Natural killer cell (primary cell): ENCODE data around the gene EPHB2. TPM values are rescaled to one million over a fixed set of nuclear protein-coding genes. Genes with fewer than 3 reads are reported as not detected.
"Not testable (repeated sequence)": the region's sequence is repeated elsewhere in the genome, so short reads cannot be mapped to it uniquely, and the experiment has no call there.

ENCODE experiments used
- ATAC-seq, 3 donors: fragments of 150-1000 bp in 2 of 3; fragments of 200-7000 bp in 1 of 3; cut with Tn5 transposase; 1 replicate in 1 of 3; 2 replicates in 2 of 3; pipeline ENCODE4 v1.10.0; 2021; ENCODE audit warnings: mild to moderate bottlenecking in 2 of 3, moderate library complexity in 2 of 3
- DNase-seq, 2 donors: peaks; one replicate each; pipeline versions ENCODE4 v3.0.0 to v3.0.0-alpha.2; 2013 to 2021; ENCODE audit warnings: mixed read lengths in 1 of 2
- H3K27ac ChIP-seq: one replicate; pipeline ENCODE4 v1.5.1; 2013; ENCODE audit warnings: mild to moderate bottlenecking, low read length
- H3K27me3 ChIP-seq: one replicate; pipeline ENCODE4 v1.6.1; 2013; ENCODE audit warnings: low read length; ENCODE audit not compliant: control insufficient read depth, insufficient read depth
- H3K36me3 ChIP-seq: one replicate; pipeline ENCODE4 v1.6.1; 2013; ENCODE audit warnings: low read length; ENCODE audit not compliant: control insufficient read depth, insufficient read depth
- H3K4me1 ChIP-seq: one replicate; pipeline ENCODE4 v1.6.1; 2013; ENCODE audit warnings: low read length; ENCODE audit not compliant: control insufficient read depth, insufficient read depth
- H3K4me3 ChIP-seq: one replicate; pipeline ENCODE4 v1.5.1; 2013; ENCODE audit warnings: low read length
- H3K9me3 ChIP-seq: one replicate; pipeline ENCODE4 v1.6.1; 2013; ENCODE audit warnings: low read length; ENCODE audit not compliant: control insufficient read depth, insufficient read depth
- H3K27ac Mint-ChIP-seq, 2 donors: one replicate each; pipeline ENCODE4 v1.8.0; 2022; ENCODE audit warnings: mild to moderate bottlenecking in 2 of 2, mixed read lengths in 2 of 2, moderate library complexity in 1 of 2
- H3K27me3 Mint-ChIP-seq, 2 donors: one replicate each; pipeline ENCODE4 v1.8.0; 2022; ENCODE audit warnings: low read depth in 2 of 2, mixed read lengths in 2 of 2
- H3K36me3 Mint-ChIP-seq: one replicate; pipeline ENCODE4 v1.8.0; 2022; ENCODE audit warnings: mixed read lengths
- H3K4me1 Mint-ChIP-seq, 2 donors: one replicate each; pipeline ENCODE4 v1.8.0; 2022; ENCODE audit warnings: mixed read lengths in 2 of 2
- H3K4me3 Mint-ChIP-seq: one replicate; pipeline ENCODE4 v1.8.0; 2022; ENCODE audit warnings: mild to moderate bottlenecking, moderate library complexity, mixed read lengths
- H3K9me3 Mint-ChIP-seq, 2 donors: one replicate each; pipeline ENCODE4 v1.8.0; 2022; ENCODE audit warnings: mixed read lengths in 2 of 2
- CTCF ChIP-seq: fragments of 200-600 bp; IDR thresholded peaks from one replicate; pipeline ENCODE4 v1.8.0; 2022; ENCODE audit warnings: antibody characterized with exemption
- WGBS: methylation state at CpG from one replicate; pipeline ENCODE4 v1.1.7; 2013; ENCODE audit warnings: missing lambda C conversion rate; ENCODE audit not compliant: insufficient coverage; 5-methylcytosine and 5-hydroxymethylcytosine counted together
- intact Hi-C: fragments of 100-400 bp; cut with micrococcal nuclease; formaldehyde crosslinking; loops from one replicate; pipeline ENCODE4 v1.14.2; 2022
- total RNA-seq, 4 donors: library from RNA; stranded (reverse); fragments of 120-200 nt in 1 of 4; gene quantifications; one replicate each; pipeline versions ENCODE4 v1.2.3 to v1.2.4, GENCODE V29; 2013 to 2022

EPHB2 gene
- total RNA-seq, 3 donors from 2014 or later (not counting 1 experiment from before 2014, with no cell fraction given): 0.14 to 0.23 TPM; not detected in 1

- no peaks in the 10 kb centered on the region for H3K9me3 Mint-ChIP-seq
- H3K27me3 ChIP-seq: no peaks in the 10 kb centered on the region
- H3K4me3 ChIP-seq: no peak overlapping the region
- TF ChIP-seq CTCF: no peak
- H3K36me3 Mint-ChIP-seq: no peaks in the 10 kb centered on the region
- no peaks in the 10 kb centered on the region for H3K9me3 ChIP-seq
- H3K4me1 Mint-ChIP-seq: peaks cover 0 to 5% of the 10 kb centered on the region in 2 donors
- intact Hi-C loops: no loop called here
- H3K4me1 ChIP-seq: no peaks in the 10 kb centered on the region
- no CpG with 5 or more reads among the region's 1 CpG for WGBS
- H3K27ac ChIP-seq: no peak overlapping the region
- peaks cover 0 to 3% of the 10 kb centered on the region in 2 donors for H3K27me3 Mint-ChIP-seq
- H3K4me3 Mint-ChIP-seq: no peak overlapping the region
- no peak overlapping the region for H3K27ac Mint-ChIP-seq
- ATAC-seq (no peak), DNase-seq (no peak)
- no peaks in the 10 kb centered on the region for H3K36me3 ChIP-seq
Observed at GRCh38 chr1:22833699-22834098, 123.1 kb downstream of the EPHB2 start.

GRCh38 chr1:22834420-22834819, 123.8 kb downstream of the EPHB2 start:
- H3K9me3 ChIP-seq, H3K4me3 ChIP-seq, H3K27me3 Mint-ChIP-seq, H3K27me3 ChIP-seq, H3K36me3 Mint-ChIP-seq, intact Hi-C loops, H3K4me1 Mint-ChIP-seq, H3K27ac Mint-ChIP-seq, DNase-seq, H3K4me1 ChIP-seq, H3K4me3 Mint-ChIP-seq, H3K27ac ChIP-seq, ATAC-seq, H3K9me3 Mint-ChIP-seq, H3K36me3 ChIP-seq: not testable (repeated sequence)
- 80% methylated on average over 2 of the region's 2 CpGs for WGBS

GRCh38 chr1:22835636-22836319, 125.1 kb downstream of the EPHB2 start:
- Mint-ChIP-seq H3K36me3 (no peaks in the 10 kb centered on the region), H3K4me3 (no peak overlapping the region), H3K27ac (no peak overlapping the region), H3K9me3 (no peaks in the 10 kb centered on the region), H3K27me3 (peaks cover 0 to 3% of the 10 kb centered on the region in 2 donors), H3K4me1 (peaks cover 0 to 5% of the 10 kb centered on the region in 2 donors)
- H3K36me3 ChIP-seq: no peaks in the 10 kb centered on the region
- DNase-seq (no peak), ATAC-seq (no peak)
- WGBS: 95% methylated on average over 24 of the region's 24 CpGs
- no peaks in the 10 kb centered on the region for H3K9me3 ChIP-seq
- no peak overlapping the region for H3K4me3 ChIP-seq
- H3K27me3 ChIP-seq: no peaks in the 10 kb centered on the region
- no peak for TF ChIP-seq CTCF
- H3K4me1 ChIP-seq: no peaks in the 10 kb centered on the region
- intact Hi-C loops: no loop called here
- H3K27ac ChIP-seq: no peak overlapping the region

GRCh38 chr1:22836850-22837249, 126.2 kb downstream of the EPHB2 start:
- H3K4me1 ChIP-seq: no peaks in the 10 kb centered on the region
- no peaks in the 10 kb centered on the region for H3K4me1 Mint-ChIP-seq
- no peaks in the 10 kb centered on the region for H3K9me3 Mint-ChIP-seq
- no peak overlapping the region for H3K4me3 ChIP-seq
- TF ChIP-seq CTCF: no peak
- no peaks in the 10 kb centered on the region for H3K27me3 ChIP-seq
- WGBS: 74% methylated on average over 5 of the region's 5 CpGs
- H3K36me3 Mint-ChIP-seq: no peaks in the 10 kb centered on the region
- no peaks in the 10 kb centered on the region for H3K36me3 ChIP-seq
- intact Hi-C loops: no loop called here
- H3K27ac Mint-ChIP-seq: no peak overlapping the region
- ATAC-seq (no peak), DNase-seq (no peak)
- H3K27me3 Mint-ChIP-seq: peaks cover 0 to 3% of the 10 kb centered on the region in 2 donors
- H3K27ac ChIP-seq: no peak overlapping the region
- no peaks in the 10 kb centered on the region for H3K9me3 ChIP-seq
- H3K4me3 Mint-ChIP-seq: no peak overlapping the region
